H1 (cell line): ENCODE measurements around the gene MBOAT1.

ENCODE experiments used
- BCL11A ChIP-seq, 2 experiments: IDR thresholded peaks; one replicate each; pipeline ENCODE4 v1.6.1; 2011; ENCODE audit warnings: low read depth in 2 of 2, low read length in 2 of 2, mild to moderate bottlenecking in 2 of 2
- CTCF ChIP-seq, 3 experiments: IDR thresholded peaks; 1 replicate in 2 of 3; 2 replicates in 1 of 3; pipeline versions ENCODE4 v1.5.1 to v1.6.1; 2011; ENCODE audit warnings: low read length in 3 of 3, mild to moderate bottlenecking in 3 of 3, inconsistent platforms in 2 of 3, low read depth in 1 of 3, moderate library complexity in 1 of 3; ENCODE audit not compliant: insufficient read depth in 1 of 3; ENCODE audit errors: control extremely low read depth in 1 of 3
- EZH2 ChIP-seq: fragments of 200-600 bp; sonication (generic); IDR thresholded peaks from 2 replicates; pipeline ENCODE4 v1.7.1; 2012; ENCODE audit warnings: low read depth, mild to moderate bottlenecking, moderate library complexity, low read length, inconsistent platforms; ENCODE audit not compliant: severe bottlenecking
- HDAC2 ChIP-seq, 2 experiments: fragments of 300-600 bp in 1 of 2; sonication (generic) in 1 of 2; IDR thresholded peaks; 2 replicates each; pipeline ENCODE4 v1.6.1; 2011 to 2012; ENCODE audit warnings: low read depth in 2 of 2, low read length in 2 of 2, mild to moderate bottlenecking in 2 of 2, moderate library complexity in 2 of 2, borderline replicate concordance in 1 of 2, inconsistent platforms in 1 of 2
- POLR2AphosphoS5 ChIP-seq: IDR thresholded peaks from 2 replicates; pipeline ENCODE4 v1.6.1; 2011; ENCODE audit warnings: low read depth, low read length

DNA sequence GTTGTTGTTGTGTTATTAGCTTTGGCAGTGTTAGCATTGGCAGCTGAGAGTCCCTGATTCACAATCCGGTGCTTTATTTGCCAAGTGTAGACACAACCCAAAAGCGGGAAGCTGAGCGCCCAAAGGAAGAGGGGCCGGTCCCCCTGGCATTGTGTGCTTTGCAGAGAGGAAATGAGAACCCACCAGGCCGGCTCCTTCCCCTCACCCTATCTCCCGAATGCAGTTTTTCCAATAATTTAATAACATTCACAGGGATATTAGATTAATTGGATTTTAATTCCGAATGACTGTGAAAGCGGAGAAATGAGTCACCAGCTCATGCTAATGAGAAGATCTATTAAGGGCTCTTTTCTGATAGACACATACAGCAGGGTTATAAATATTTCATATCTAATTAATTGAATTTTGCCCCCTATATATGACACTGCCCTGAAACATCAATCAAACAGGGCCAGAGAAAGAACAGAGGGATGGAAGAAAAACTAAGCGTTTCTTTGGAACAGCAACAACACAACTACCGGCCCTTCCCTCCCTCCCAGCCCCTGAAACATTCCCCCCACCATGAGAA lies 143.8 kb downstream of the MBOAT1 start:
- no peak for TF ChIP-seq POLR2AphosphoS5
- TF ChIP-seq HDAC2 (IDR thresholded peaks at IDR 0.05; ENCODE audit: borderline replicate concordance in 1 of 2, low read depth in 2 of 2, low read length in 2 of 2), result no peak
- no peak for TF ChIP-seq CTCF (IDR thresholded peaks at IDR 0.05; ENCODE audit: control extremely low read depth in 1 of 3, insufficient read depth in 1 of 3, low read depth in 1 of 3, low read length in 3 of 3)
- TF ChIP-seq EZH2, result no peak
- no peak for TF ChIP-seq BCL11A (IDR thresholded peaks at IDR 0.05; ENCODE audit: low read depth in 2 of 2, low read length in 2 of 2)
